Vagina (tissue), 2 donors: ENCODE measurements around the gene SSTR1.

Experiments
- POLR2A ChIP-seq, 2 donors: fragments of 450-650 bp; IDR thresholded peaks; one replicate each; pipeline ENCODE4 v1.6.1; 2017; ENCODE audit warnings: antibody characterized with exemption in 2 of 2, mild to moderate bottlenecking in 2 of 2, moderate library complexity in 2 of 2
- POLR2AphosphoS5 ChIP-seq, 2 donors: sonication (generic); formaldehyde crosslinking; IDR thresholded peaks; one replicate each; pipeline ENCODE4 v1.9.0; 2017; ENCODE audit warnings: antibody characterized with exemption in 2 of 2, mild to moderate bottlenecking in 2 of 2, low read depth in 1 of 2; ENCODE audit not compliant: insufficient read depth in 1 of 2
- TF ChIP-seq, protein P1 (sequence below), 3 experiments: fragments of 450-650 bp in 2 of 3; fragments of 200-600 bp in 1 of 3; sonication (generic) in 1 of 3; IDR thresholded peaks; one replicate each; pipeline ENCODE4 v1.5.1; 2017 to 2019; ENCODE audit warnings: antibody characterized with exemption in 3 of 3, mild to moderate bottlenecking in 2 of 3, moderate library complexity in 2 of 3

GRCh38 chr14:38184132-38184531, 23.6 kb upstream of the SSTR1 start:
- TF ChIP-seq, protein P1, sequence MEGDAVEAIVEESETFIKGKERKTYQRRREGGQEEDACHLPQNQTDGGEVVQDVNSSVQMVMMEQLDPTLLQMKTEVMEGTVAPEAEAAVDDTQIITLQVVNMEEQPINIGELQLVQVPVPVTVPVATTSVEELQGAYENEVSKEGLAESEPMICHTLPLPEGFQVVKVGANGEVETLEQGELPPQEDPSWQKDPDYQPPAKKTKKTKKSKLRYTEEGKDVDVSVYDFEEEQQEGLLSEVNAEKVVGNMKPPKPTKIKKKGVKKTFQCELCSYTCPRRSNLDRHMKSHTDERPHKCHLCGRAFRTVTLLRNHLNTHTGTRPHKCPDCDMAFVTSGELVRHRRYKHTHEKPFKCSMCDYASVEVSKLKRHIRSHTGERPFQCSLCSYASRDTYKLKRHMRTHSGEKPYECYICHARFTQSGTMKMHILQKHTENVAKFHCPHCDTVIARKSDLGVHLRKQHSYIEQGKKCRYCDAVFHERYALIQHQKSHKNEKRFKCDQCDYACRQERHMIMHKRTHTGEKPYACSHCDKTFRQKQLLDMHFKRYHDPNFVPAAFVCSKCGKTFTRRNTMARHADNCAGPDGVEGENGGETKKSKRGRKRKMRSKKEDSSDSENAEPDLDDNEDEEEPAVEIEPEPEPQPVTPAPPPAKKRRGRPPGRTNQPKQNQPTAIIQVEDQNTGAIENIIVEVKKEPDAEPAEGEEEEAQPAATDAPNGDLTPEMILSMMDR (IDR thresholded peaks at IDR 0.05), result no peak
- TF ChIP-seq POLR2A (IDR thresholded peaks at IDR 0.05) (no peak), POLR2AphosphoS5 (IDR thresholded peaks at IDR 0.05; ENCODE audit: insufficient read depth in 1 of 2, low read depth in 1 of 2) (no peak)
